Measurements from ENCODE around the gene LPIN1. TPM values are rescaled to one million over a fixed set of nuclear protein-coding genes. Genes with fewer than 3 reads are reported as not detected.
A peak's percentile ranks its signal among the peaks of the same experiment; 100 is the strongest.
"Not testable (repeated sequence)": the region's sequence is repeated elsewhere in the genome, so short reads cannot be mapped to it uniquely, and the experiment has no call there.

LPIN1 gene
- polyA plus RNA-seq, 2 of the 4 experiments (the other 2 are of a cell fraction), result 19.2 to 27.5 TPM

- no peaks in the 10 kb centered on the region for H3K9me3 ChIP-seq
- FAIRE-seq (no peak), ATAC-seq (no peak), DNase-seq (ENCODE audit: low read depth in 1 of 2, low spot score in 1 of 2) (no peak)
- H3K4me2 ChIP-seq, result no peak overlapping the region
- H3K27ac ChIP-seq, result no peak overlapping the region
- H3K4me3 ChIP-seq, result no peak overlapping the region
- no peaks in the 10 kb centered on the region for H3K4me1 ChIP-seq
- ChIA-PET POLR2A (no interaction called here), CTCF (no interaction called here)
- no peak for TF ChIP-seq SREBF2 (IDR thresholded peaks at IDR 0.05)
- TF ChIP-seq PBX3 (IDR thresholded peaks at IDR 0.05), result no peak
- TF ChIP-seq E2F6 (IDR thresholded peaks at IDR 0.05; ENCODE audit: borderline replicate concordance, low read depth), result no peak
- TF ChIP-seq KDM1A (IDR thresholded peaks at IDR 0.05; ENCODE audit: low read depth), result no peak
- TF ChIP-seq RAD21 (conservative IDR thresholded peaks at IDR 0.05 in 1 of 2, IDR thresholded peaks at IDR 0.05 in 1 of 2), result no peak
- TF ChIP-seq CBX2 (IDR thresholded peaks at IDR 0.05; ENCODE audit: borderline replicate concordance, low read depth), result no peak
- no peak for TF ChIP-seq MYC (IDR thresholded peaks at IDR 0.05; ENCODE audit: borderline replicate concordance, low read length)
- TF ChIP-seq TP53 (CRISPR knock-in tag; IDR thresholded peaks at IDR 0.05), result no peak
- no peak for TF ChIP-seq BHLHE40 (IDR thresholded peaks at IDR 0.05; ENCODE audit: low read depth, low read length)
- no peak for TF ChIP-seq PHF8 (IDR thresholded peaks at IDR 0.05; ENCODE audit: borderline replicate concordance, low read depth)
- no peak for TF ChIP-seq FOSB (CRISPR knock-in tag; IDR thresholded peaks at IDR 0.05)
- no peak for TF ChIP-seq SMC3 (IDR thresholded peaks at IDR 0.05)
- TF ChIP-seq RFX5 (IDR thresholded peaks at IDR 0.05), result no peak
- 89% methylated on average over 25 of the region's 25 CpGs for WGBS (ENCODE audit: missing lambda C conversion rate)
These were observed 66.2 kb downstream of the LPIN1 start for GRCh38 chr2:11812466-11813248.

GRCh38 chr2:11813345-11813744 is 66.9 kb downstream of the LPIN1 start:
- CTCF ChIA-PET, result interaction anchor here (1.2 kb wide), 1 partner anchor 16 kb away, joined by 3 read pairs; no protein-coding TSS in a partner anchor
- H3K4me3 ChIP-seq; H3K4me1 ChIP-seq; ATAC-seq; POLR2A ChIA-PET; FAIRE-seq; DNase-seq (ENCODE audit: low read depth in 1 of 2, low spot score in 1 of 2); H3K4me2 ChIP-seq; H3K9me3 ChIP-seq; H3K27ac ChIP-seq: not testable (repeated sequence)
- WGBS (ENCODE audit: missing lambda C conversion rate), result 86% methylated on average over 10 of the region's 10 CpGs

GRCh38 chr2:11813951-11814350 is 67.5 kb downstream of the LPIN1 start:
- DNase-seq (ENCODE audit: low read depth in 1 of 2, low spot score in 1 of 2) (no peak), FAIRE-seq (no peak), ATAC-seq (peak in 1 of 2 experiments; percentile 33; a peak in 2 of 6 replicates)
- Histone ChIP-seq H3K9me3 (no peaks in the 10 kb centered on the region), H3K4me2 (no peak overlapping the region), H3K4me1 (no peaks in the 10 kb centered on the region), H3K27ac (no peak overlapping the region), H3K4me3 (no peak overlapping the region)
- WGBS (ENCODE audit: missing lambda C conversion rate), result 85% methylated on average over 7 of the region's 7 CpGs
- ChIA-PET POLR2A (no interaction called here), CTCF (interaction anchor here (0.6 to 1.2 kb wide), 2 partner anchors 16 to 871 kb away, joined by 3 to 4 read pairs; no protein-coding TSS in a partner anchor)
- TF ChIP-seq BHLHE40 (IDR thresholded peaks at IDR 0.05; ENCODE audit: low read depth, low read length) (no peak), MYC (IDR thresholded peaks at IDR 0.05; ENCODE audit: borderline replicate concordance, low read length) (no peak), ZSCAN20 (CRISPR knock-in tag; IDR thresholded peaks at IDR 0.05) (no peak)

GRCh38 chr2:11814979-11815510 is 68.6 kb downstream of the LPIN1 start:
- ChIA-PET POLR2A (no interaction called here), CTCF (no interaction called here)
- no peak for DNase-seq (ENCODE audit: low read depth in 1 of 2, low spot score in 1 of 2)
- no peak overlapping the region for H3K4me3 ChIP-seq
- FAIRE-seq, result no peak
- no peak overlapping the region for H3K4me2 ChIP-seq
- 94% methylated on average over 13 of the region's 13 CpGs for WGBS (ENCODE audit: missing lambda C conversion rate)
- H3K27ac ChIP-seq, result no peak overlapping the region
- peak in 1 of 2 experiments; percentile 21; a peak in 1 of 6 replicates for ATAC-seq
- H3K4me1 ChIP-seq, result no peaks in the 10 kb centered on the region
- no peaks in the 10 kb centered on the region for H3K9me3 ChIP-seq
- TF ChIP-seq CEBPB (IDR thresholded peaks at IDR 0.05) (no peak), HMGXB4 (CRISPR knock-in tag; IDR thresholded peaks at IDR 0.05; ENCODE audit: borderline replicate concordance) (no peak), MAZ (IDR thresholded peaks at IDR 0.05; ENCODE audit: borderline replicate concordance, low read depth, low read length) (no peak), RARB (CRISPR knock-in tag; IDR thresholded peaks at IDR 0.05) (no peak), FOSB (CRISPR knock-in tag; IDR thresholded peaks at IDR 0.05) (no peak), EHF (CRISPR knock-in tag; IDR thresholded peaks at IDR 0.05) (no peak), HDAC2 (IDR thresholded peaks at IDR 0.05) (no peak), BCL3 (IDR thresholded peaks at IDR 0.05) (no peak), KDM1A (IDR thresholded peaks at IDR 0.05; ENCODE audit: low read depth) (no peak), EHMT2 (IDR thresholded peaks at IDR 0.05; ENCODE audit: low read depth) (no peak), MAX (IDR thresholded peaks at IDR 0.05) (no peak), E2F6 (IDR thresholded peaks at IDR 0.05; ENCODE audit: borderline replicate concordance, low read depth) (no peak)

Data from A549 (cell line).